Jurkat, Clone E6-1 (cell line): Measurements from ENCODE around the gene ITLN2.
"Not testable (repeated sequence)": the region's sequence is repeated elsewhere in the genome, so short reads cannot be mapped to it uniquely, and the experiment has no call there.

ENCODE experiments used
- DNase-seq: peaks from one replicate; pipeline ENCODE4 v3.0.0-alpha.2; 2011; ENCODE audit warnings: low read depth, low spot score
- H3K4me3 ChIP-seq: 2 replicates; pipeline ENCODE4 v1.5.1; 2011; ENCODE audit warnings: mild to moderate bottlenecking, low read length, control low read depth, moderate library complexity

ITLN2 gene

DNA sequence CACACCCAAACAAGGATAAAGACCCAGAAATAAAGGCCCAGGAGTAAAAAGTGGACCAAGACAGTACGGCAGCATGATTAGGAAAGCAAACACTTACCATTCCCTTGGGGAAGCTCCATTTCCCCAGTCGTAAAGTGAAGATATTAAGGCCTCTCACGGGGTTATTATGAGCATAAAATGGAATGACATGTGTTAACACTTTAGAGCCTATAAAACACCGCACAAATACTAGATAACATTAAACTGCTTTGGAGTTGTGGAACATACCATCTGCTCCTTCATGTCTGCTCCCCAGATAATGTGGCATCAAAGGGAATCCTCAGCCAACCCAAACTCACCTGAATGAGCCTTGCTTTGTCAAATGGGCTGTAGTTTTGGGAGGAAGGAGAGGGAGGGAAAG lies 8.9 kb upstream of the ITLN2 start:
- no peak overlapping the region for H3K4me3 ChIP-seq
- no peak for DNase-seq

DNA sequence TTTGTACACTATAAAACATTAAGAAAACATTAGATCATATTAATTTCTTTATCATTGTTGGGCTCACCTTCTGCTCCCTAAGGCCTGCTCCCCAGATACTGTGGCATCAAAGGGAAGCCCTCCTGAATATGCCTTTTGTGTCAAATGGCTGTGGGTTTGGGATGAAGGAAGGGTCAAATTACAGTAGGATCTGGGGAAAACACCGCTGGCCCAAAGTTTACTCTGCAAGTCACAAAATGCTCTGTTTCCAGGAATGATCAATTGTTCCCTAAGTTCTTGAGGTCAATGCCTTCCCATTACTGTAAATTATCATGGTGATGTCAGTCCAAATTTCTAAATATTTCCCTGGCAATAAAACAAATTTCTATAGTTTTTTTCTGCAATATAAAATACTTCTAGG lies 6.8 kb upstream of the ITLN2 start:
- no peak for DNase-seq
- no peak overlapping the region for H3K4me3 ChIP-seq

- no peak for DNase-seq
- H3K4me3 ChIP-seq, result no peak overlapping the region
Measured at GRCh38 chr1:160956966-160957365, 2.4 kb upstream of the ITLN2 start.

GRCh38 chr1:160953030-160953429 lies 1.6 kb downstream of the ITLN2 start:
- H3K4me3 ChIP-seq, result no peak overlapping the region
- DNase-seq, result no peak

- no peak for DNase-seq
- H3K4me3 ChIP-seq, result no peak overlapping the region
Measured at GRCh38 chr1:160952129-160952510, 2.5 kb downstream of the ITLN2 start.

DNA sequence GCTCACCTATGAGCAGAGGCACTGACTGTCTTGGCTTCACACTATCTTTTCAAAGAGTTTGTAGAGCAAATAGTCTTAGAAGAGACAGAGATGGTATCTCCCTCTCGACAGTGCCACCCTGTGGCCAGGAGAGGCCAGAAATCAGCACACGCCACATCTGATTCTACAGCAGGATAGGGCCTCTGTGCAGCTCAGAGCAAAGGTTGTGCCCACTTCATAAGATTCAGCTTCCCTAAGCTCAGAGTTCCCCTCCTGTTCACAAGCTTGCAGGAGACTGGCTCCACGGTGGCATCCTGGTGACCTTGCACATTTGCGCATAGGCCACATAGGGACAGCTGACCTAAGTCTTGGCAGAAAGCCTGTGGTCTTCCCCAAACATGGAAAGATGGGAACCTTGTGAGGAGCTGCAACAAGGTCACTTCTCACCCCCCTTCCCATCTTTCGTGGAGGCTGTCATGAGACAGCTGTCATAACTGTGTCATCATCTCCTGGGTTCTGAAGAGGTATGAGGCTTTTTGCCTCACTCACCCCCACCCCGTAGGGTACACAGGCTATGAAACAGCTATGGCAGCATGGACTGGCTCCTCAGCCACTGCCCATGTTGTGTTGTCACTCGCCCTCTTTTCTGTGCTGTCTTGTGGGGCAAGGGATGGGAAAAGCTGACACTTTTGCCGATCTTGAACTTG lies 3.0 kb downstream of the ITLN2 start:
- H3K4me3 ChIP-seq, result no peak overlapping the region
- DNase-seq, result peak; percentile 67

DNA sequence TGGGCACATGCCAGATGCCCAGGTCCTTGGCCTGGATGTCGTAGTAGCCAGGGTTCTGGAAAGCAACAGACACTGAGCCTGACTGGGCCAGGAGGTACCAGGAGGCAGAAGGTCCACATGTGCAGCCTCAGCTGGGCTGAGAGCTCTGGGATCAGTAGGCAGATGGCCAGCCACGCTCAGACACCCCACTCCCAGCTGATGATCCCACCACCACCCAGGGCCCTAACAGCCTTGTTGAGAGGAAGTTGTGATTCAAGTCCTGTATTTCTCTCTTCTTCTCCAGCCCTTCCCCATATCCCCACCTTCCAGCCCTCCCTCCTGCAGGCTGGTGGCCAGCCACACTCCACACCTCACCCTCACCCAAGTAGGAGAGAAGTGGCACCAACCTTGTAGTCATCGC lies 4.0 kb downstream of the ITLN2 start:
- H3K4me3 ChIP-seq, result no peak overlapping the region
- DNase-seq, result no peak

DNA sequence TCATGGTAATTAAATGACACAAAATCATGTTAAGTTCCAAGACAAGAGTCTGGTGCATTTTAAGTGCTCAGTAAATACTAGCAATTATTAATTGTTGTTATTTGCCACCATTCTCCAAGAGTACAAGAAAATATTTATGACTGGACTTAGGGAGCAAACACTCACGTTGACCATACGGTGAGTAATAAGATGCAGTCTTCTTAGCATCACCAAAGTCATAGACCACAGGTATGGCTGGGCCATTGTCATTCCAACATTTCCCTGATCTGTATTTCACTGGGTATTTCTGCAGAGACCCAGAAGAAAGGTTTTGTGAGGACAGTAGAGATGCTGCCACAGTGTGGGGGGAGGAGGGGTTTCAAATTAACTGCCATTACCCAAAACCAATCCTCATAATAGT lies 4.7 kb downstream of the ITLN2 start:
- no peak overlapping the region for H3K4me3 ChIP-seq
- DNase-seq, result no peak

DNA sequence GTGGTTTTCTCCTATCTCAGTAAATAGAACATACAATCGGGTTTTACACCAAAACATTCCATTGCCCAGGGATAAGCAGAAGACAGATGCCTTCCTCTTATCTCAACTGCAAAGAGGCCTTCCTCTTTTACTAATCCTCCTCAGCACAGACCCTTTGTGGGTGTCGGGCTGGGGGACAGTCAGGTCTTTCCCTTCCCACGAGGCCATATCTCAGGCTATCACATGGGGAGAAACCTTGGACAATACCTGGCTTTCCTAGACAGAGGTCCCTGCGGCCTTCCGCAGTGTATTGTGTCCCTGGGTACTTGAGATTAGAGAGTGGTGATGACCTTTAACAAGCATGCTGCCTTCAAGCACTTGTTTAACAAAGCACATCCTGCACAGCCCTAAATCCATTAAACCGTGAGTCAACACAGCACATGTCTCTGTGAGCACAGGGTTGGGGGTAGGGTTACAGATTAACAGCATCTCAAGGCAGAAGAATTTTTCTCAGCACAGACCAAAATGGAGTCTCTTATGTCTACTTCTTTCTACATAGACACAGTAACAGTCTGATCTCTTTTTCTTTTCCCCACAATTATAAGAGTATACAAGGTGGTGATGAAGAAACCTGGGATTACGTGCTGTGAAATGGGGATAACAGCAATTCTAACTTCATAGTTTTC lies 5.3 kb downstream of the ITLN2 start:
- not testable (repeated sequence) for DNase-seq, H3K4me3 ChIP-seq

DNA sequence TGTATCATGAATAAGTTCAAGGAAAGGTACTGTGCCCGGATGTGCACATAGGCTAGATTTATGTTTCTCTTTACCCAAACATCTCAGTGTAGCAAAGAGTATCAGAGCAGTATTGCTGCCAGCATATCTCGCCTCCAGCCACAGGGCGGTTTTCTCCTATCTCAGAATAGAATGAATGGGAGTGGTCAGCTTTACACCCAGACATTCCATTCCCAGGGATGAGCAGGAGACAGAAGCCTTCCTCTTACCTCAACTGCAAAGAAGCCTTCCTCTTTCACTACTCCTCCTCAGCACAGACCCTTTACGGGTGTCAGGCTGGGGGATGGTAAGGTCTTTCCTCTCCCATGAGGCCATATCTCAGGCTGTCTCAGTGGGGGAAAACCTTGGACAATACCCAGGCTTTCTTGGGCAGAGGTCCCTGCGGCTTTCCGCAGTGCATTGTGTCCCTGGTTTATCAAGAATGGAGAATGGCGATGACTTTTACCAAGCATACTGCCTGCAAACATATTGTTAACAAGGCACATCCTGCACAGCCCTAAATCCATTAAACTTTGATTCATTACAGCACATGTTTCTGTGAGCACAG lies 7.3 kb downstream of the ITLN2 start:
- H3K4me3 ChIP-seq, DNase-seq: not testable (repeated sequence)

- H3K4me3 ChIP-seq, DNase-seq: not testable (repeated sequence)
Measured at GRCh38 chr1:160945881-160946280, 8.7 kb downstream of the ITLN2 start.

- H3K4me3 ChIP-seq, result no peak overlapping the region
- DNase-seq, result no peak
Measured at GRCh38 chr1:160945079-160945478, 9.5 kb downstream of the ITLN2 start.

GRCh38 chr1:160942926-160943325 lies 11.7 kb downstream of the ITLN2 start:
- H3K4me3 ChIP-seq, result no peak overlapping the region
- DNase-seq, result no peak

- not testable (repeated sequence) for DNase-seq, H3K4me3 ChIP-seq
Measured at GRCh38 chr1:160936666-160937065, 17.9 kb downstream of the ITLN2 start.

DNA sequence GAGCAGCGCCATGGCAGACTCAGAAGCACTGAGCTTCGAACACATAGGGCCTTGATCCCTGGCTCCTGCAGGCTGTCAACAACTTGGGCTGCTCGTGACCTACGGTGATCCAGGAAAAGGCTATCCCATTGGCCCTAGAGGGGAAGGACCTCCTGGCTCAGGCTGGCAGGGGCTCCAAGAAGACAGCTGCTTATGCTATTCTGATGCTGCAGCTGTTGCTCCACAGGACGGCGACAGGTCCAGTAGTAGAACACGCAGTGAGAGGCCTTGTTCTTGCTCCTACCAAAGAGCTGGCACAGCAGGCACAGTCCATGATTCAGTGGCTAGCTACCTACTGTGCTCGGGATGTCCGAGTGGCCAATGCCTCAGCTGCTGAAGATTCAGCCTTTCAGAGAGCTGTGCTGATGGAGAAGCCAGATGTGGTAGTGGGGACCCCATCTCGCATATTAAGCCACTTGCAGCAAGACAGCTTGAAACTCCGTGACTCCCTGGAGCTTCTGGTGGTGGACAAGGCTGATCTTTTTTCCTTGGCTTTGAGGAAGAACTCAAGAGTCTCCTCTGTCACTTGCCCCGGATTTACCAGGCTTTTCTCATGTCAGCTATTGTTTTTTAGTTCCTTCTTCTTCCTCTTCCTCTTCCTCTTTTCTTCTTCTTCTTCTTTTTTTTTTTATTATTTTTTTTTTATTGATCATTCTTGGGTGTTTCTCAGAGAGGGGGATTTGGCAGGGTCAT lies 18.9 kb downstream of the ITLN2 start:
- DNase-seq, result no peak
- no peak overlapping the region for H3K4me3 ChIP-seq

DNA sequence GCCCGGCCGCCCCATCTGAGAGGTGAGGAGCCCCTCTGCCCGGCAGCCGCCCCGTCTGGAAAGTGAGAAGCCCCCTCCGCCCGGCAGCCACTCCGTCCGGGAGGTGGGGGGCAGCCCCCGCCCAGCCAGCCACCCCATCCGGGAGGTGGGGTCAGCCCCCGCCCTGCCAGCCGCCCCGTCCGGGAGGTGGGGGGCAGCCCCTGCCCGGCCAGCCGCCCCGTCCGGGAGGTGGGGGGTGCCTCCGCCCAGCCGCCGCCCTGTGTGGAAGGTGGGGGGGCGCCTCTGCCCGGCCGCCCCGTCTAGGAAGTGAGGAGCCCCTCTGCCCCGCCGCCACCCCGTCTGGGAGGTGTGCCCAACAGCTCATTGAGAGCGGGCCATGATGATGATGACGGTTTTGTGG lies 21.3 kb downstream of the ITLN2 start:
- not testable (repeated sequence) for DNase-seq, H3K4me3 ChIP-seq

GRCh38 chr1:160925652-160926244 lies 28.9 kb downstream of the ITLN2 start:
- DNase-seq, result no peak

GRCh38 chr1:160924791-160925651 lies 29.6 kb downstream of the ITLN2 start:
- H3K4me3 ChIP-seq, result no peak overlapping the region
- DNase-seq, result no peak

More at GRCh38 chr1:160925652-160926244, 28.9 kb downstream of the ITLN2 start:
- H3K4me3 ChIP-seq, result no peak overlapping the region

DNA sequence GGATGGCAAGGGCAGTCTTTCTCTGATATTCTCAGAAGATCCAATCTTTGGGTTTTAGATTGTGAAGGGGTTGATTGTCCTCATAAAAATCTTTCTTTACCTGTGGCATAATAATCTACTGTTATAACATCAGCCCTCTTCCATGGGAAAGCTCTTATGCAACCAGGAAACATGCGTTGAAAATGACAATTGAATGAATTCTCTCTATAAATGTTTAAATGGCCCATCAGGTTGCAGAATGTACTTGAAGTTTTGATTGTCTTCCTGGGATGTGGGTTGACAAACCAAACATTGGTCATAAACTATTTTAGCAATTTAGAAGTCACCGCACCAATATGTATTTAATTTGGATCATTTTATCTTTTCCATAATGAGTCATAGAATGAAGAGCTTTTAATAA lies 37.9 kb downstream of the ITLN2 start:
- H3K4me3 ChIP-seq, result no peak overlapping the region
- no peak for DNase-seq
